ENCODE results near the gene FAM98B.

GRCh38 chr15:38524156-38524555 lies 70.2 kb downstream of the FAM98B start:
- no peak for TF ChIP-seq CTCF (IDR thresholded peaks at IDR 0.05 in 2 of 3, conservative IDR thresholded peaks at IDR 0.05 in 1 of 3; ENCODE audit: control insufficient read depth in 2 of 3, extremely low read depth in 1 of 3, insufficient read depth in 1 of 3, low read depth in 3 of 3, low read length in 3 of 3)
- no peak for TF ChIP-seq ZNF274 (IDR thresholded peaks at IDR 0.05; ENCODE audit: insufficient read depth, insufficient read length)
- no peak for TF ChIP-seq BHLHE40 (IDR thresholded peaks at IDR 0.05; ENCODE audit: borderline replicate concordance in 1 of 2, low read depth in 2 of 2, low read length in 1 of 2)
- no peak for TF ChIP-seq GABPA (IDR thresholded peaks at IDR 0.05; ENCODE audit: low read depth)
- no peak for TF ChIP-seq RELB (IDR thresholded peaks at IDR 0.05; ENCODE audit: low read depth)
- no peak for TF ChIP-seq ETV6 (conservative IDR thresholded peaks at IDR 0.05 in 1 of 2, IDR thresholded peaks at IDR 0.05 in 1 of 2; ENCODE audit: borderline replicate concordance in 1 of 2, low read depth in 1 of 2)
- TF ChIP-seq MTA2 (IDR thresholded peaks at IDR 0.05; ENCODE audit: low read depth): no peak
- no peak for TF ChIP-seq JUND (IDR thresholded peaks at IDR 0.05; ENCODE audit: low read depth, low read length)
- TF ChIP-seq CHD2 (IDR thresholded peaks at IDR 0.05; ENCODE audit: borderline replicate concordance, low read depth, low read length): no peak
- TF ChIP-seq CEBPB (IDR thresholded peaks at IDR 0.05; ENCODE audit: borderline replicate concordance in 1 of 2, low read depth in 2 of 2, low read length in 2 of 2): no peak
- TF ChIP-seq ZNF24 (IDR thresholded peaks at IDR 0.05): no peak
- no peak for TF ChIP-seq EP300 (IDR thresholded peaks at IDR 0.05; ENCODE audit: borderline replicate concordance in 1 of 2, control insufficient read depth in 1 of 2, low read depth in 2 of 2, low read length in 2 of 2)
- no peak for TF ChIP-seq EZH2 (IDR thresholded peaks at IDR 0.05; ENCODE audit: borderline replicate concordance, control insufficient read depth, low read depth, low read length)

Data from GM12878 (cell line).